ENCODE data around the gene DYNC1I1.

Gene DYNC1I1

DNA sequence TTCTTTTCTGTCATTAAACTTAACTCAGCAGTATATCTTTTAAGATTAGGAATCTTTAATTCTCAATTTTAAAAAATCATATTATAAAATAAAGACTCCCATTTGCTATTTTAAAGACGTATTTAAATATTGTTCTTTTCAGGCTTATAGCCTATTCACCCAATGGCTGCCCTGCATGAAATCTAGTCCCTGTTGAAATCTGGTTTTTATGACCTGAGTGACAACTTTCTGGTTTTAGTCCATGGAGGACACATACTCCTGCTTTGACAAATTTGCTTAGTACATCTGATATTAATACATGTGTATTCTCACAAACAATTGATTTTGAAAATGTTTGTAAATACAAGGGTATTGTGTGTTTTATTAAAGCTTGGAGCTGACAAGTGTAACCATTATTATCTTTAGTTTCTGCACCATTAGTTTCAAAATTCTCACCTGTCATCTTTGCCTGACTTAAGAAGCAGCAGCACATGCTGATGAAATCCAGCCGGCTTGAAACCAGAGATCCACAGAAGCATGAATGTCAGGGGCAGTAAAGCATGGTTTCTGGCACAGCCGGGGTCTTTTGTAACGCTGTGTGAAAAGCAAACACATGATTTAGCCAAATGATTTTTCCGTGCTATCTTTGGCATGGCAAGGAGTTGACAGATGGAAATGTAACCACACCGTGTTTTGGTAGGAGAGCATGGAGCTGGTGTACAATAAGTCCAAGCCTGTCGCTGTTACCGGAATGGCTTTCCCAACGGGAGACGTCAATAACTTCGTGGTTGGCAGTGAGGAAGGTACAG, 262.8 kb downstream of the DYNC1I1 start:
- no peaks in the 10 kb centered on the region for H3K9me3 ChIP-seq (ENCODE audit: insufficient read depth, low read length)
- no peak for DNase-seq (ENCODE audit: low read depth, low spot score)

DNA sequence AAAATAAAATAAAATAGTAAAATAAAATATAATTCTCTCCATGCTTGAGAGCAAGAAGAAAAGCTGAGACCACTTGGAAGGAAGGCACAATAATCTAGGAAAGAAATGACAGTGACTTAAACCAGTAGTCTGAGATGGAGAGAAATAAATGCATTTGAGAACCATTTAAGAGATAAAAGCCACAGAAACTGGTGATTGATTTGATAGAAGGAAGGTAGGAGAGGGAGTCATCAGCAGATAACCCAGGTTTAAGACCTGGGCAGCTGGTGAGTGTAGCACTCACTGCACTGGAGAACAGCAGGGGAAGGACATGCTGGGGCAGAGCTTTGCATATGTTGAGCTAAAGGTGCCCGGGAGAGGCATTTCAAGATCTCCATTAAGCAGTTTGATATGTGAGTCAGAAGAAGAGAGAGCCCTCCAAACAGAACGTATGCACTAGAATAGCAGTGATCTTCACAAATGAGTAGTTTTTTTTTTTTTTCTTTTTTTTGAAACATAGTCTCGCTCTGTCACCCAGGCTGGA, 268.0 kb downstream of the DYNC1I1 start:
- DNase-seq (ENCODE audit: low read depth, low spot score): no peak
- Histone ChIP-seq H3K27me3 (ENCODE audit: insufficient read depth, insufficient read length) (no peaks in the 10 kb centered on the region), H3K36me3 (ENCODE audit: insufficient read depth, insufficient read length, low read length) (no peaks in the 10 kb centered on the region), H3K9me3 (ENCODE audit: insufficient read depth, low read length) (no peaks in the 10 kb centered on the region), H3K4me1 (ENCODE audit: insufficient read depth, insufficient read length) (no peaks in the 10 kb centered on the region), H3K4me3 (ENCODE audit: insufficient read length, low read depth) (no peak overlapping the region), H3K9ac (ENCODE audit: insufficient read length, low read depth) (no peak overlapping the region)
- TF ChIP-seq YY1 (IDR thresholded peaks at IDR 0.05; ENCODE audit: insufficient read depth, insufficient read length): no peak
- TF ChIP-seq ZNF274 (IDR thresholded peaks at IDR 0.05; ENCODE audit: low read depth, low read length): no peak
- no peak for TF ChIP-seq SUZ12 (IDR thresholded peaks at IDR 0.05; ENCODE audit: extremely low read depth, insufficient read depth, insufficient read length)

More for the DNA sequence above, 262.8 kb downstream of the DYNC1I1 start:
- Histone ChIP-seq H3K36me3 (ENCODE audit: insufficient read depth, insufficient read length, low read length) (no peaks in the 10 kb centered on the region), H3K4me1 (ENCODE audit: insufficient read depth, insufficient read length) (no peaks in the 10 kb centered on the region), H3K27me3 (ENCODE audit: insufficient read depth, insufficient read length) (no peaks in the 10 kb centered on the region), H3K9ac (ENCODE audit: insufficient read length, low read depth) (no peak overlapping the region), H3K4me3 (ENCODE audit: insufficient read length, low read depth) (no peak overlapping the region)
- TF ChIP-seq SUZ12 (IDR thresholded peaks at IDR 0.05; ENCODE audit: extremely low read depth, insufficient read depth, insufficient read length) (no peak), ZNF274 (IDR thresholded peaks at IDR 0.05; ENCODE audit: low read depth, low read length) (no peak), YY1 (IDR thresholded peaks at IDR 0.05; ENCODE audit: insufficient read depth, insufficient read length) (no peak)

DNA sequence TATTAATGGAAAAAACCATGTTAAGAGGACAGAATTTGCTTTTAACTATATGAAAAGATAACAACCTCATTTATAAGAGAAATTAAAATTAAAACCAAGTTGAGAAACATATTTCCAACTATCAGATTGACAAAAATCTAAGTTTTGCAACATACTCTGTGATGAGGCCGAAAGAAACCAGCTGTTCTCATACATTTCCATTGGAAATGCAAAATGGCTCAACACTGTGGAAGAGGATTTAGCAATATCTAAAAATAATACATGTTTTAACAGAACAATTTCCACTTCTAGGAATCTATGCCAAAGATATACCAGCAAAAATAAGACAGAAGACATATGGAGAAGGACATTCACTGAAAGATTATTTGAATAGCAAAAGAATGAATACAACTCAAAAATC, 268.8 kb downstream of the DYNC1I1 start:
- Histone ChIP-seq H3K4me1 (ENCODE audit: insufficient read depth, insufficient read length) (no peaks in the 10 kb centered on the region), H3K9me3 (ENCODE audit: insufficient read depth, low read length) (no peaks in the 10 kb centered on the region), H3K27me3 (ENCODE audit: insufficient read depth, insufficient read length) (no peaks in the 10 kb centered on the region), H3K4me3 (ENCODE audit: insufficient read length, low read depth) (no peak overlapping the region), H3K9ac (ENCODE audit: insufficient read length, low read depth) (no peak overlapping the region), H3K36me3 (ENCODE audit: insufficient read depth, insufficient read length, low read length) (no peaks in the 10 kb centered on the region)
- TF ChIP-seq SUZ12 (IDR thresholded peaks at IDR 0.05; ENCODE audit: extremely low read depth, insufficient read depth, insufficient read length) (no peak), YY1 (IDR thresholded peaks at IDR 0.05; ENCODE audit: insufficient read depth, insufficient read length) (no peak), ZNF274 (IDR thresholded peaks at IDR 0.05; ENCODE audit: low read depth, low read length) (no peak)
- no peak for DNase-seq (ENCODE audit: low read depth, low spot score)

DNA sequence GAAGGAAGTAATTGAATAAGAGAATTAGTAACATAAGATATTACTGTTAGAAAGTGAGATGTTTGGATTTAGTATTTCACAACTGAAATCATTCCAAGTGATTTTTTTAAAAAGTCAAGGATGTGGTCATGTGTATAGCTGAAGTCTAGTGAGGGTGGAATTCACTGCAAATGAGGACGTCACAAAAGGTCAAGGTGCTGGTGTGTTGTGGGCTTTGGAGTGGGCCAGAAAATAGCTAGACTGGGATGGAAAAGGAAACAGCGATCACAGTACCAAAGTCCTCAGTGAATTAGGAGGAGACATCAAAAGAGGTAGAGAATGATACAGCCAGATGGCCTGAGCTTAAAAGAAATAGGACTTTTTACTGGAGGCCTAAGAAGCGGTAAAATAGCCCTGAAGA, 272.8 kb downstream of the DYNC1I1 start:
- Histone ChIP-seq H3K9ac (ENCODE audit: insufficient read length, low read depth) (no peak overlapping the region), H3K36me3 (ENCODE audit: insufficient read depth, insufficient read length, low read length) (no peaks in the 10 kb centered on the region), H3K27me3 (ENCODE audit: insufficient read depth, insufficient read length) (no peaks in the 10 kb centered on the region), H3K9me3 (ENCODE audit: insufficient read depth, low read length) (no peaks in the 10 kb centered on the region), H3K4me3 (ENCODE audit: insufficient read length, low read depth) (no peak overlapping the region), H3K4me1 (ENCODE audit: insufficient read depth, insufficient read length) (no peaks in the 10 kb centered on the region)
- DNase-seq (ENCODE audit: low read depth, low spot score): no peak
- TF ChIP-seq SUZ12 (IDR thresholded peaks at IDR 0.05; ENCODE audit: extremely low read depth, insufficient read depth, insufficient read length) (no peak), ZNF274 (IDR thresholded peaks at IDR 0.05; ENCODE audit: low read depth, low read length) (no peak), YY1 (IDR thresholded peaks at IDR 0.05; ENCODE audit: insufficient read depth, insufficient read length) (no peak)

DNA sequence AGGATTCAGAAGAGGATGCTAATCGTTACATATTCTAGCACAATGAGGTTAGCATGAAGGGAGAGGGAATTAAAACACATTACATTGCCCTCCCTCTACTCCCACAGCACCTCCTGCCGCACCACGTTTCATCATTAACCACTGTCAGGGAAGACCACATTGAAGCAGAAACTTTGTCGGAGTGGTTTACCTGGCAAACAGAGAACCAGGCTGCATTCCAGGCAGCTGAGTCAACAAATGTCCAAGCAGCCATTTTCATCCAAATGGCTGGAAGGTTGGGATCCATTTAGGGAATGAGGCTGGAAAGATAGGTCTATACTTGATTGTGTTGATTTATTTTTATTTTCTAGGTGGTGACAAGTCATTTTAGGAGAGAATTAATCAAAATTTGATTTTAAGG, 273.6 kb downstream of the DYNC1I1 start:
- no peaks in the 10 kb centered on the region for H3K4me1 ChIP-seq (ENCODE audit: insufficient read depth, insufficient read length)
- H3K36me3 ChIP-seq (ENCODE audit: insufficient read depth, insufficient read length, low read length): no peaks in the 10 kb centered on the region
- no peak overlapping the region for H3K9ac ChIP-seq (ENCODE audit: insufficient read length, low read depth)
- no peak for DNase-seq (ENCODE audit: low read depth, low spot score)
- no peak for TF ChIP-seq YY1 (IDR thresholded peaks at IDR 0.05; ENCODE audit: insufficient read depth, insufficient read length)
- no peaks in the 10 kb centered on the region for H3K27me3 ChIP-seq (ENCODE audit: insufficient read depth, insufficient read length)
- H3K4me3 ChIP-seq (ENCODE audit: insufficient read length, low read depth): no peak overlapping the region
- no peaks in the 10 kb centered on the region for H3K9me3 ChIP-seq (ENCODE audit: insufficient read depth, low read length)

DNA sequence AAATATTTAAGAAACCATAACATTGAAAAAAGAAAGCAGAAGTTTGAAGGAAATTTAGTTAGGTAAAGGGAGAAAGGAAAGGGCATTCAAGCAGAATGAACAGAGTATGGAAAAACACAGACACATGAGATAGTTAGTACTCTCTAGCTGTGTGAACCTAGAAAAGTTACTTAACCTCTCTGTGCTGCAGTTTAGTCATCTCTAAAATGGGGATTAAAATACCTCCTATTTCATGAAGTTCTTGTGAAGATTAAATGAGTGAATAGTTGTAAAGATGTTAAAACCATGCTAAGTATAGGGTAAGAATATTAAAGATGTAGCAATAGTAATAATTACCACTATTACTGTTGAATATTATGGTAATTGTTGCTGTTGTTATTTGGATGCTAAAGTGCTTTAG, 279.9 kb downstream of the DYNC1I1 start:
- H3K27me3 ChIP-seq (ENCODE audit: insufficient read depth, insufficient read length): no peaks in the 10 kb centered on the region
- TF ChIP-seq ZNF274 (IDR thresholded peaks at IDR 0.05; ENCODE audit: low read depth, low read length): no peak
- TF ChIP-seq YY1 (IDR thresholded peaks at IDR 0.05; ENCODE audit: insufficient read depth, insufficient read length): no peak
- no peak for TF ChIP-seq SUZ12 (IDR thresholded peaks at IDR 0.05; ENCODE audit: extremely low read depth, insufficient read depth, insufficient read length)
- H3K4me1 ChIP-seq (ENCODE audit: insufficient read depth, insufficient read length): no peaks in the 10 kb centered on the region
- H3K4me3 ChIP-seq (ENCODE audit: insufficient read length, low read depth): no peak overlapping the region
- H3K9ac ChIP-seq (ENCODE audit: insufficient read length, low read depth): no peak overlapping the region
- DNase-seq (ENCODE audit: low read depth, low spot score): no peak
- H3K36me3 ChIP-seq (ENCODE audit: insufficient read depth, insufficient read length, low read length): no peaks in the 10 kb centered on the region
- H3K9me3 ChIP-seq (ENCODE audit: insufficient read depth, low read length): no peaks in the 10 kb centered on the region

DNA sequence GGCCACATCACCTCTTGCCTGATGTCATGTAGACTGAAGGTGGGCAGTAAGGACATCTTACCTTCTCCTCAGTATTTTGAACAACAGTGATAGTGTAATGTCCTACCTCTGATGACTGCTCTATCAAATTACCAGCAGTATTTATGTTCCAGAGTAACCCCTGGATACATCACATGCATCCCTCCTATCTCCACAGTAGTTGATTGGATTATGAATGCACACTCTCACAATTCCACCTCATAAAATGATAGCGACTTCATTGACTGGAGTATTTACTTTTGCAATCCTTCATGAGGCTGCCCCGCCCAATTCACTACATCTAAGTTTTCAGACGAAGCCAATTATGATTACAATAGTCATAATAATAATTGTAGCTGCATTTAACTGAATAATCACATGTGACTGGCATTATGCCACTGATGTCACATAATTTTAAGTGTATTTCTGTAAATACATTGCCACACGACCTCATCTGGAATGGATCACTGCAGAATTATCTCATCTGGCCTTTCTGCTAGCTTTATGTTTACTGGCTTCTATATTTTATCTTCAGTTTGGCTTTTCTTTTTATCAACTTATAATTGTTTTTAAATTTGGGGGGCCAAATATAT, 280.6 kb downstream of the DYNC1I1 start:
- Histone ChIP-seq H3K9ac (ENCODE audit: insufficient read length, low read depth) (no peak overlapping the region), H3K36me3 (ENCODE audit: insufficient read depth, insufficient read length, low read length) (no peaks in the 10 kb centered on the region), H3K4me3 (ENCODE audit: insufficient read length, low read depth) (no peak overlapping the region), H3K27me3 (ENCODE audit: insufficient read depth, insufficient read length) (no peaks in the 10 kb centered on the region), H3K4me1 (ENCODE audit: insufficient read depth, insufficient read length) (no peaks in the 10 kb centered on the region), H3K9me3 (ENCODE audit: insufficient read depth, low read length) (no peaks in the 10 kb centered on the region)
- no peak for DNase-seq (ENCODE audit: low read depth, low spot score)
- TF ChIP-seq SUZ12 (IDR thresholded peaks at IDR 0.05; ENCODE audit: extremely low read depth, insufficient read depth, insufficient read length) (no peak), YY1 (IDR thresholded peaks at IDR 0.05; ENCODE audit: insufficient read depth, insufficient read length) (no peak), ZNF274 (IDR thresholded peaks at IDR 0.05; ENCODE audit: low read depth, low read length) (no peak)
